Stimulated activated CD4-positive, alpha-beta T cell treated with anti-CD3 and anti-CD28 coated beads, Interleukin-1b, Interleukin-23, amount 100 ng/mL, for 48 hours (primary cell): ENCODE data around the gene GPR33.
A peak's percentile ranks its signal among the peaks of the same experiment; 100 is the strongest.
"Not testable (repeated sequence)": the region's sequence is repeated elsewhere in the genome, so short reads cannot be mapped to it uniquely, and the experiment has no call there.

Source experiments
- DNase-seq: peaks from one replicate; pipeline ENCODE4 v3.0.0-alpha.2; 2020

The GPR33 gene

GRCh38 chr14:31457665-31458659 is 29.9 kb downstream of the GPR33 start:
- DNase-seq = no peak

- peak; percentile 90 for DNase-seq
Observed at GRCh38 chr14:31456841-31457664, 30.8 kb downstream of the GPR33 start, which contains the start of gene DTD2. DTD2 (minus strand) TSS chr14:31457506; CDS start chr14:31457393, 113 bp downstream.

- no peak for DNase-seq
Observed at GRCh38 chr14:31449971-31450610, 37.7 kb downstream of the GPR33 start.

- DNase-seq = no peak
Observed at GRCh38 chr14:31449136-31449535, 38.7 kb downstream of the GPR33 start.

DNA sequence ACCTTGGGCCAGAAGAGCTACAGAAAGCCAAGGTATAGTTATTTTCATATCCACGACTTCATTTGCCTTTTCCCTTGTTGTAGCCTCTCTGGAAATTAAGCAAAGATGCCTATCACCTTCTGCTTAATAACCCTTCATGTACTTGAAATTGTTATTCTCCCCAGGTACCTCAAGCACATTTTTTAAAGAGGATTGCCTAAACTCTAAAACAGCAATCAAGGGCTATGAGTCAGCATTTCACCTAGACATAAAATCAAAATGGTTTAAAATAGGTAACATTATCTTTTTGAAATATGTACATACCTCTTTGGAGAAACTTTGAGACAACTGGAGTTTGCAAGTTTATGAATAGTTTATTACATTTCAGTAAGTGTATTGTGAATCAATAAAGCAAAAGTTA is 42.1 kb downstream of the GPR33 start:
- DNase-seq = no peak

- no peak for DNase-seq
Observed at GRCh38 chr14:31442284-31442683, 45.6 kb downstream of the GPR33 start.

GRCh38 chr14:31441273-31442111 is 46.3 kb downstream of the GPR33 start:
- DNase-seq = no peak

GRCh38 chr14:31440280-31440679 is 47.6 kb downstream of the GPR33 start:
- no peak for DNase-seq

DNA sequence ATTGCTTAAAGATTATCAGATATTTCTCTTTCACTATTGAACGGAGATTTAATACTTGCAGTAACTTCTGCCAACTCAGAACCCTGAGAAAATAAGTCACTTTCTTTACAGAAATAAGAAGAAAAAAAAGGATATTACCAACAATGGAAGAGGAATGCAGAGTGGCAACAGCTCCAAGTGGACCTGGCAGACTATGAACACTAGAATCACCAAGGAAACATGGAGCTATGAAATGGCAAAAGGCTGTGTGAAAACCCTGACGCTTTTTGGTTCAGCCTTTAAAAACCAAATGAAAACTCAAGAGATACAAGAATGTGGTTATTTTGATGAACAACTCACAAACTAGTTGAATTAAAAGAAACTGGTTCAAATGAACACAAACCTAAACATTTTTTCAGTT is 48.3 kb downstream of the GPR33 start:
- DNase-seq = no peak

DNA sequence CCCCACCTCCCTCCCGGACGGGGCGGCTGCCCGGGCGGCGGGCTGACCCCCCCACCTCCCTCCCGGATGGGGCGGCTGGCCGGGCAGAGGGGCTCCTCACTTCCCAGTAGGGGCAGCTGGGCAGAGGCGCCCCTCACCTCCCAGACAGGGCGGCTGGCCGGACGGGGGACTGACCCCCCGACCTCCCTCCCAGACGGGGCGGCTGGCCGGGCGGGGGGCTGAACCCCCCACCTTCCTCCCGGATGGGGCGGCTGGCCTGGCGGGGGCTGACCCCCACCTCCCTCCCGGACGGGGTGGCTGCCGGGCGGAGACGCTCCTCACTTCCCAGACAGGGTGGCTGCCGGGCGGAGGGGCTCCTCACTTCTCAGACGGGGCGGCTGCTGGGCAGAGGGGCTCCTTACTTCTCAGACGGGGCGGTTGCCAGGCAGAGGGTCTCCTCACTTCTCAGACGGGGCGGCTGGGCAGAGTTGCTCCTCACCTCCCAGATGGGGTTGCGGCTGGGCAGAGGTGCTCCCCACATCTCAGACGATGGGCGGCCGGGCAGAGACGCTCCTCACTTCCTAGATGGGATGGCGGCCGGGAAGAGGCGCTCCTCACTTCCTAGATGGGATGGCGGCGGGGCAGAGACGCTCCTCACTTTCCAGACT is 50.7 kb downstream of the GPR33 start:
- DNase-seq = not testable (repeated sequence)

DNA sequence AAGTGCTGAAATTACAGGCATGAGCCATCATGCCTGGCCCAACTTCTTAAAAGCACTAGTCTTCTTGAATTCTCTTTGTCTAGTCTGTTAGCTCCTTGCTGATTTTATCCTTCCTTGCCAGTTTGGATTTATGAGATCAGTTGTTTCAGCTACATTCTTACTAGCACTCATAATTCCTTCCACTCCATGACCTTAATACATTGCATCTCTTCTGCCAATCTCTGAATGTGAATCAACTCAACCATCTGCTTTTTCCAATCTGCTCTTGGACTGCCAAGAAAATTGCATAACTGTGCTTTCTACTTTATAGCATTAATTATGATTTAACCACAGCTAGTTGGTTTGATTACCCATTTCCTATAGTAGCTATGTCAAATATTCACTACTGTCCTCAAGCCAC is 52.6 kb downstream of the GPR33 start:
- no peak for DNase-seq
